H1 (cell line): Measurements from ENCODE around the gene STBD1. TPM values are rescaled to one million over a fixed set of nuclear protein-coding genes. Genes with fewer than 3 reads are reported as not detected.

Source experiments
- CTCF ChIA-PET: fragments of 300-600 bp; sonication (Branson Sonifier 250); formaldehyde crosslinking; loops from one replicate; lab custom pipeline; 2021; ENCODE audit not compliant: partially characterized antibody; lab: Charles Lee
- POLR2A ChIA-PET: fragments of 300-600 bp; sonication (Branson Sonifier 250); formaldehyde crosslinking; loops from one replicate; lab custom pipeline; 2021; ENCODE audit warnings: inconsistent platforms; ENCODE audit not compliant: partially characterized antibody; lab: Charles Lee
- DNase-seq, 2 experiments: peaks; one replicate each; pipeline versions ENCODE4 v3.0.0 to v3.0.0-alpha.2; 2010 to 2022; ENCODE audit warnings: low spot score in 2 of 2, low read depth in 1 of 2, mixed read lengths in 1 of 2
- FAIRE-seq: peaks from 2 replicates; lab custom pipeline; 2011; peaks lifted over from hg19 to GRCh38; lab: Jason Lieb, UNC
- H2AFZ ChIP-seq: 2 replicates; pipeline ENCODE4 v1.8.1; 2012; ENCODE audit warnings: low read length, inconsistent platforms
- H2AK5ac ChIP-seq: 2 replicates; pipeline ENCODE4 v1.6.1; 2013; ENCODE audit warnings: low read depth, low read length
- H2BK120ac ChIP-seq: replicated peaks from 2 replicates; pipeline ENCODE3; 2013; ENCODE audit warnings: low read depth, low read length, inconsistent platforms
- H2BK12ac ChIP-seq: 2 replicates; pipeline ENCODE4 v1.6.1; 2013; ENCODE audit warnings: low read depth, low read length
- H2BK15ac ChIP-seq: 2 replicates; pipeline ENCODE4 v1.6.1; 2013; ENCODE audit warnings: low read length
- H2BK20ac ChIP-seq: 2 replicates; pipeline ENCODE4 v1.6.1; 2013; ENCODE audit warnings: low read length
- H2BK5ac ChIP-seq: 2 replicates; pipeline ENCODE4 v1.6.1; 2013; ENCODE audit warnings: low read depth, low read length
- H3K14ac ChIP-seq: 2 replicates; pipeline ENCODE4 v1.6.1; 2013; ENCODE audit warnings: inconsistent platforms; ENCODE audit not compliant: insufficient read length
- H3K18ac ChIP-seq: 2 replicates; pipeline ENCODE4 v1.6.1; 2013; ENCODE audit warnings: low read length; ENCODE audit errors: extremely low read depth
- H3K23ac ChIP-seq: 2 replicates; pipeline ENCODE4 v1.6.1; 2013; ENCODE audit warnings: inconsistent platforms; ENCODE audit not compliant: insufficient read length
- H3K23me2 ChIP-seq: 2 replicates; pipeline ENCODE4 v1.6.1; 2013; ENCODE audit warnings: low read depth, low read length
- H3K27ac ChIP-seq: 2 replicates; pipeline ENCODE4 v1.6.1; 2011; ENCODE audit warnings: low read depth, low read length, inconsistent platforms
- H3K27me3 ChIP-seq, 4 experiments: replicated peaks in 1 of 4; 1 replicate in 1 of 4; 2 replicates in 3 of 4; pipeline versions ENCODE4 v1.6.1 to v1.8.1; 2011 to 2013; ENCODE audit warnings: low read length in 3 of 4, mild to moderate bottlenecking in 3 of 4, inconsistent platforms in 2 of 4, mixed read lengths in 2 of 4, moderate library complexity in 1 of 4; ENCODE audit not compliant: control insufficient read depth in 3 of 4, insufficient read depth in 3 of 4; ENCODE audit errors: extremely low read depth in 1 of 4
- H3K36me3 ChIP-seq, 4 experiments: 2 replicates each; pipeline versions ENCODE4 v1.6.1 to v1.8.1; 2011 to 2013; ENCODE audit warnings: mild to moderate bottlenecking in 4 of 4, low read length in 3 of 4, moderate library complexity in 2 of 4, control low read depth in 1 of 4, inconsistent platforms in 1 of 4; ENCODE audit not compliant: insufficient read depth in 4 of 4, control insufficient read depth in 2 of 4
- H3K4ac ChIP-seq: replicated peaks from 2 replicates; pipeline ENCODE3; 2013; ENCODE audit warnings: low read length, low read depth, mixed read lengths, inconsistent platforms; ENCODE audit not compliant: insufficient read length
- H3K4me1 ChIP-seq, 4 experiments: replicated peaks in 1 of 4; 1 replicate in 1 of 4; 2 replicates in 3 of 4; pipeline versions ENCODE4 v1.6.1 to v1.8.1; 2011 to 2013; ENCODE audit warnings: low read length in 3 of 4, inconsistent platforms in 2 of 4, mixed read lengths in 1 of 4; ENCODE audit not compliant: insufficient read depth in 4 of 4, control insufficient read depth in 3 of 4
- H3K4me2 ChIP-seq, 2 experiments: 2 replicates each; pipeline versions ENCODE4 v1.6.1 to v1.8.1; 2011 to 2013; ENCODE audit warnings: low read depth in 2 of 2, low read length in 2 of 2, control low read depth in 1 of 2, inconsistent platforms in 1 of 2, mild to moderate bottlenecking in 1 of 2; ENCODE audit not compliant: insufficient read depth in 1 of 2
- H3K4me3 ChIP-seq, 4 experiments: fragments of 200-600, 300-600 bp in 1 of 4; sonication (generic), shearing (Covaris generic), sonication (Bioruptor Twin) in 1 of 4; 2 replicates each; pipeline versions ENCODE4 v1.5.1 to v1.8.1; 2011 to 2016; ENCODE audit warnings: low read length in 4 of 4, low read depth in 3 of 4, control low read depth in 2 of 4, inconsistent platforms in 2 of 4, mild to moderate bottlenecking in 2 of 4, mixed read lengths in 1 of 4, moderate library complexity in 1 of 4; ENCODE audit not compliant: insufficient read depth in 2 of 4; ENCODE audit errors: extremely low read depth in 1 of 4
- H3K56ac ChIP-seq: replicated peaks from 2 replicates; pipeline ENCODE3; 2013; ENCODE audit warnings: low read depth, mild to moderate bottlenecking, mixed read lengths, low read length, inconsistent platforms; ENCODE audit not compliant: insufficient read length
- H3K79me1 ChIP-seq: 2 replicates; pipeline ENCODE4 v1.6.1; 2013; ENCODE audit warnings: low read depth, low read length, control low read depth
- H3K79me2 ChIP-seq, 2 experiments: 2 replicates each; pipeline versions ENCODE4 v1.6.1 to v1.8.1; 2012 to 2013; ENCODE audit warnings: low read length in 2 of 2, mild to moderate bottlenecking in 2 of 2, inconsistent platforms in 1 of 2; ENCODE audit not compliant: insufficient read depth in 2 of 2, control insufficient read depth in 1 of 2
- H3K9ac ChIP-seq, 4 experiments: replicated peaks in 1 of 4; 1 replicate in 1 of 4; 2 replicates in 3 of 4; pipeline versions ENCODE4 v1.6.1 to v1.8.1; 2011 to 2013; ENCODE audit warnings: low read depth in 3 of 4, low read length in 3 of 4, control low read depth in 2 of 4, mild to moderate bottlenecking in 2 of 4, moderate library complexity in 2 of 4, inconsistent platforms in 1 of 4; ENCODE audit errors: extremely low read depth in 1 of 4
- H3K9me3 ChIP-seq, 2 experiments: 2 replicates each; pipeline versions ENCODE4 v1.6.1 to v1.8.1; 2012 to 2013; ENCODE audit warnings: mild to moderate bottlenecking in 2 of 2, moderate library complexity in 2 of 2, control low read depth in 1 of 2, inconsistent platforms in 1 of 2, low read depth in 1 of 2, low read length in 1 of 2, mixed read lengths in 1 of 2; ENCODE audit not compliant: insufficient read depth in 2 of 2
- H4K20me1 ChIP-seq, 2 experiments: replicated peaks in 1 of 2; 2 replicates each; pipeline versions ENCODE3 to v1.8.1; 2011 to 2013; ENCODE audit warnings: inconsistent platforms in 2 of 2, low read length in 2 of 2, mild to moderate bottlenecking in 1 of 2; ENCODE audit not compliant: insufficient read depth in 2 of 2, control insufficient read depth in 1 of 2
- H4K5ac ChIP-seq: 2 replicates; pipeline ENCODE4 v1.6.1; 2013; ENCODE audit warnings: low read length, low read depth, mixed read lengths, inconsistent platforms; ENCODE audit not compliant: insufficient read length
- H4K8ac ChIP-seq: 2 replicates; pipeline ENCODE4 v1.8.0; 2013; ENCODE audit warnings: mild to moderate bottlenecking, moderate library complexity, low read length, inconsistent platforms; ENCODE audit not compliant: insufficient read depth; ENCODE audit errors: extremely low read depth
- H4K91ac ChIP-seq: replicated peaks from 2 replicates; pipeline ENCODE3; 2013; ENCODE audit warnings: low read length, mixed read lengths, inconsistent platforms; ENCODE audit not compliant: insufficient read length
- BRCA1 ChIP-seq: IDR thresholded peaks from 2 replicates; pipeline ENCODE4 v1.6.1; 2012; ENCODE audit warnings: low read depth, low read length, improper control_type of control experiment
- CREB1 ChIP-seq: IDR thresholded peaks from 2 replicates; pipeline ENCODE4 v1.6.1; 2012; ENCODE audit warnings: inconsistent platforms
- GTF2F1 ChIP-seq: IDR thresholded peaks from 2 replicates; pipeline ENCODE4 v1.6.1; 2012; ENCODE audit warnings: low read depth, low read length, improper control_type of control experiment, borderline replicate concordance
- JUND ChIP-seq: IDR thresholded peaks from 2 replicates; pipeline ENCODE4 v1.6.1; 2011; ENCODE audit warnings: mild to moderate bottlenecking, improper control_type of control experiment, low read length
- KDM1A ChIP-seq: fragments of 200-600, 300-600 bp; sonication (generic); IDR thresholded peaks from 2 replicates; pipeline ENCODE4 v1.7.1; 2016; ENCODE audit warnings: mild to moderate bottlenecking, low read length, borderline replicate concordance
- MAFK ChIP-seq: IDR thresholded peaks from 2 replicates; pipeline ENCODE4 v1.6.1; 2012; ENCODE audit warnings: low read depth, mild to moderate bottlenecking, improper control_type of control experiment, low read length
- NANOG ChIP-seq: IDR thresholded peaks from 2 replicates; pipeline ENCODE4 v1.6.1; 2011; ENCODE audit warnings: low read length, low read depth, mild to moderate bottlenecking, inconsistent platforms; ENCODE audit not compliant: insufficient read depth, poor library complexity, severe bottlenecking
- NRF1 ChIP-seq: IDR thresholded peaks from 2 replicates; pipeline ENCODE4 v1.6.1; 2011; ENCODE audit warnings: mild to moderate bottlenecking, low read depth, low read length, improper control_type of control experiment
- POU5F1 ChIP-seq: IDR thresholded peaks from 2 replicates; pipeline ENCODE4 v1.6.1; 2011; ENCODE audit warnings: low read depth, mild to moderate bottlenecking, low read length, moderate library complexity
- SUZ12 ChIP-seq: fragments of 200-600 bp; sonication (generic); IDR thresholded peaks from 2 replicates; pipeline ENCODE4 v1.6.1; 2012; ENCODE audit warnings: mild to moderate bottlenecking, inconsistent platforms, low read length, moderate library complexity, mixed read lengths
- WGBS, 2 experiments: shearing (Covaris generic) in 1 of 2; methylation state at CpG; one replicate each; pipeline versions ENCODE4 v1.1.6 to v1.1.7; 2013 to 2015; ENCODE audit warnings: low lambda C conversion rate in 2 of 2, mixed read lengths in 2 of 2, inconsistent platforms in 1 of 2, low coverage in 1 of 2, missing lambda C conversion rate in 1 of 2; ENCODE audit not compliant: insufficient replicate concordance in 2 of 2, insufficient coverage in 1 of 2, insufficient read length in 1 of 2; ENCODE audit errors: extremely low coverage in 1 of 2, missing lambda C conversion rate in 1 of 2; 5-methylcytosine and 5-hydroxymethylcytosine counted together
- polyA plus RNA-seq, 7 experiments: library from polyadenylated mRNA; depleted of rRNA in 3 of 7; stranded (reverse) in 5 of 7; unstranded in 2 of 7; fragments of >200 nt in 5 of 7; fragments of 200-250 nt in 2 of 7; gene quantifications; 1 replicate in 5 of 7; 2 replicates in 1 of 7; 4 replicates in 1 of 7; pipeline versions ENCODE4 v1.2.1 to v1.2.3, GENCODE V29; 2011 to 2013; ENCODE audit warnings: missing spikeins in 2 of 7, mixed read lengths in 2 of 7
- total RNA-seq: library from RNA; stranded (reverse); fragmentation: NEBNext Ultra II Directional; extraction: Animal tissue kit (Norgen Biotek cat#: 25700); gene quantifications from 2 replicates; pipeline ENCODE4 v1.2.1, GENCODE V29; 2021

Gene STBD1
- total and polyA plus RNA-seq, 2 of the 8 experiments (the other 6 are each of a cell fraction or from before 2014, with no cell fraction given), result 0.45 to 1.7 TPM

DNA sequence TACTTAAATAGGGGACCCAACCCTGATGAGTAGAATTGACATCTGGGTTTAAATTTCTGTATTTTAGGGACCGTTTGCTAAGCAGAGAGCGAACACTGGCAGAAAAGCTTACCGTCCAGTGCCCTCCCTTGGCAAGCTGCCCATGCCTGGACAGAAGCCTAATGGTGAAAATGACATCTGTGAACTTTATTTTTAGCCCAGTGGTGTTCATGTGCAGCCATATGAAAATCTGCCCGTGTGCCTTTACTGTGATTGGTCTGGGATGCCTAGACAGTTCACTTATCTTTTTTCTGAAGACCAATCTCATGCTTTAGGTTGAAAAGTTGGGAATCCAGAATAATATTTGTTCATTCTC lies 1.1 kb downstream of the STBD1 start:
- H3K36me3 ChIP-seq, result peaks cover 0 to 4% (median 0%) of the 10 kb centered on the region in 4 experiments; a peak in 2 of 8 replicates
- H3K4me3 ChIP-seq, result peak overlapping the region; percentile 60 to 81 (median 72); a peak in 6 of 8 replicates
- no peak overlapping the region for H4K8ac ChIP-seq
- no peak overlapping the region for H2BK120ac ChIP-seq
- H3K9me3 ChIP-seq, result no peaks in the 10 kb centered on the region
- H3K9ac ChIP-seq, result no peak overlapping the region; a peak in 1 of 7 replicates
- H3K18ac ChIP-seq, result no peak overlapping the region
- TF ChIP-seq CREB1 (no peak), NRF1 (no peak), KDM1A (no peak), BRCA1 (no peak), SUZ12 (no peak), MAFK (no peak), POU5F1 (no peak), NANOG (no peak), GTF2F1 (no peak), JUND (no peak)
- no peak overlapping the region for H2BK20ac ChIP-seq
- CTCF ChIA-PET, result interaction anchor here (0.9 to 4.4 kb wide), 17 partner anchors 13 to 651 kb away, joined by 3 to 35 read pairs (median 3); no protein-coding TSS in a partner anchor
- H3K4ac ChIP-seq, result no peak overlapping the region
- H3K23me2 ChIP-seq, result peaks cover 8% of the 10 kb centered on the region; the same call in 1 of the 2 replicates
- H4K91ac ChIP-seq, result no peak overlapping the region
- no peak overlapping the region for H3K14ac ChIP-seq
- H3K4me1 ChIP-seq, result no peaks in the 10 kb centered on the region; a peak in 1 of 7 replicates
- H2AFZ ChIP-seq, result no peak overlapping the region
- POLR2A ChIA-PET, result interaction anchor here (0.6 to 2.1 kb wide), 7 partner anchors 9 to 192 kb away, joined by 3 to 6 read pairs (median 3); partner anchors contain the start of genes NUP54 and SCARB2
- H3K27me3 ChIP-seq, result peaks cover 2 to 17% (median 11%) of the 10 kb centered on the region in 4 experiments
- H3K4me2 ChIP-seq, result peak overlapping the region; percentile 74 to 84
- H4K20me1 ChIP-seq, result peaks cover 0 to 1% of the 10 kb centered on the region in 2 experiments
- FAIRE-seq (no peak), DNase-seq (no peak)
- no peak overlapping the region for H4K5ac ChIP-seq
- H2AK5ac ChIP-seq, result no peak overlapping the region
- H2BK12ac ChIP-seq, result no peak overlapping the region
- no peaks in the 10 kb centered on the region for H3K79me2 ChIP-seq
- H3K27ac ChIP-seq, result no peak overlapping the region
- H2BK5ac ChIP-seq, result no peak overlapping the region
- H3K56ac ChIP-seq, result no peak overlapping the region
- no peak overlapping the region for H2BK15ac ChIP-seq
- H3K79me1 ChIP-seq, result no peaks in the 10 kb centered on the region
- H3K23ac ChIP-seq, result no peak overlapping the region
- 77% methylated on average over 4 of the region's 4 CpGs; no CpG with 5 or more reads in 1 of the 2 experiments for WGBS, 2 experiments
